NCI-H524 (cell line): Measurements from ENCODE around the gene HOXD12.
A peak's percentile ranks its signal among the peaks of the same experiment; 100 is the strongest.

Experiments used
- DNase-seq, 2 experiments: peaks; one replicate each; lab custom pipeline; 2025; lab: John Stamatoyannopoulos, UW

HOXD12 gene

DNA sequence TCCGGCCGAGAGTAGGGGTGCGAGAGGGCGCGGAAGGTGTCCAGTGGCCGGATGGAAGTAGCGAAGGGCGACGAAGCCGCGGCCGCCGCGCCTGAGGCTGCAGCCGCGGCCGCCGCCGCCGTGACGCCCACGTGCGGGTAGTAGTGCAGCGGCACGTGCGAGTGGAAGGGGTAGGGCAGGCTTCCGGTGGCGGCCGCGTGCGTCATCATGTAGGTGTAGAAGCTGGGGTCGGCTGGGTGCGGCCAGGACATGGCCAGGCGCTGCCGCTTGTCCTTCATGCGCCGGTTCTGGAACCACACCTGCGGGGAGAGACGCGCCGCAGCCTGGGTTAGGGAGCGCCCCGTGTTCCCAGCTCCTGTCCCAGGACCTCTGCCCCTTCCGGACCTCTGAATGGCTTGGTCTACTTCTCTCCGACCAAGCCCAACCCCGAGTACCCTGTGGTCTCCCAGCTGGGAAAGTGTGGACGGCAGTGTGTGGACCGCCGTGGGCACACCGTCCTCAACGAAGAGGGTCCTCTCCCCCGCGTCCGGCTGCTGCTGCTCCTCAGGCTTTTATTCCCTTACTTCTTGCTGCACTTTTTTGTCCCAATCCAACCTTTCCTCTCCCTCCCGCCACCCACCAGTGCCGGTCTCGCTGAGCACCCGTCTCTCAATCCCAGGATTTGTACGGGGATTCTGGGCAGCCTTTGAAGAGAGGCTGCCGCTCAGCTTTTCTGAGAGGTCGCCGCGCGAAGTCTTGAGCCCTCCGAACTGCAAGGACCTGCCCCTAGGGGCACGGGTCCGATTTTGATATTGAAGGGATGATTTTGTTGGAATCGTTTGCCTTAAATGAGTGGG lies 18.8 kb upstream of the HOXD12 start:
- DNase-seq, result no peak

DNA sequence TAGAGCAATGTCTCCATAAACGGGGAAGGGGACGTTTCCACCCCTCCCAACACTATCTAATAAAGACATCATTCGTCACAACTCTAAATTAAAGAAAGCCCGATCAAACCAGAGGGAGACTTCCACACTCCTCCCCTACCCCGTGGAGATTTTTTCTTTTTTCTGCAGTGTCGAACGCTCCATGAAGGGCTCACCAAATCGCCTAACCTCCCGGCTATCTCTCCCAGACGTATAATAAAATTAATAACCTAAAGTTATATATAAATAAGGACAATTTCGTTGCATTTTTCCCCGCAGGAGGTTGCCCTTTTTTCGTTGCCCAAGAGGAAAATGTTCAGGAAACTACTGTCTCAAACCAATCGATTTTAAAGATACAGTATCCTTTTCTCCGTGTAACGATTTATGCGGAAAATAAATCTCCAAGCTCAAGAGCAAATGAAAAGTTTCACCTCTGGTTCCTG lies 18.2 kb upstream of the HOXD12 start:
- DNase-seq, result no peak

DNA sequence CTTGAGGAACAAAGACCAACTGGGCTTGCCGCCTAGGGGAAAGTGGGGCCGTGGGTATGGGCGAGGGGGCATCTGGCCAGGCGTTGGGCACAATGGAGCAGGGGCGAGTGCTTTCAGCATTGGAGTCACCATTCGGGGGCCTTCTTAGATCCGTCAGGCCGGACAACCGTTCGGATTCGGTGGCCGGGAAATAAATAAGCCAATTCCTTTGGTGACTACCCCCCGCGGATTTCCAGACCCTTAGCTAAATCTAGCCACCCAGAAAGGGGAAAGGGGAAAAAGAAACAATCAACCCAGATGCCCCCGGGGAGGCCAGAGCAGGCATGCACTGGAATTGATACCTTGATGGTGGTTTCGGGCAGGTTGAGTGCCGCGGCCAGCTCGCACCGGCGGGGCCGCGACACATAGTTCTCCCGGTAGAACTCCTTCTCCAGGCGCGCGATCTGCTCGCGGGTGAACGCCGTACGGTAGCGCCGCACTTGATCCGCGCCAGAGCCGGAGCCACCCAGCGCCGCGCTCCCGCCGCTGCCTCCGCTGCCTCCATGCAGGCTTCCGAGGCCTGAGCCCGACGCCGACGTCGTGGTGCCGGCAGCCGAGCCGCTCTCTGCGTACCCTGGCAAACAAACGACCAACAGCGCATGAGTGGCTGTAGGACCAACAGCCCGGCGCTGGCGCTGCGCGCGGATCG lies 17.6 kb upstream of the HOXD12 start:
- no peak for DNase-seq

DNA sequence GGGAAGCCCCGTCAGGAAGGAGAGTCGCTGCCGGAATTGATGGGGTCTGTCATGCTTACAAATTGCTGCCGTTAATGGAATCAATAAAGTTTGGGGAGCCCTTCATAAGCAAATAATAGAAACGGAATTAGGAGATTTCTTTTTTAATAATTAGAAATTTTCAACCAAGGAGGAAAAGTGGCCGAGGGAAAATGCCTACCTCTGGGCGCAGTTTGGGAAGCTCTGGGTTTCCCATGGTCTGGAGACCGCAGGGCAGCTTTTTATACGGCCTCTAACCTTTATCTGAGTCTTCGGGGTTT lies 17.1 kb upstream of the HOXD12 start:
- DNase-seq, result no peak

DNA sequence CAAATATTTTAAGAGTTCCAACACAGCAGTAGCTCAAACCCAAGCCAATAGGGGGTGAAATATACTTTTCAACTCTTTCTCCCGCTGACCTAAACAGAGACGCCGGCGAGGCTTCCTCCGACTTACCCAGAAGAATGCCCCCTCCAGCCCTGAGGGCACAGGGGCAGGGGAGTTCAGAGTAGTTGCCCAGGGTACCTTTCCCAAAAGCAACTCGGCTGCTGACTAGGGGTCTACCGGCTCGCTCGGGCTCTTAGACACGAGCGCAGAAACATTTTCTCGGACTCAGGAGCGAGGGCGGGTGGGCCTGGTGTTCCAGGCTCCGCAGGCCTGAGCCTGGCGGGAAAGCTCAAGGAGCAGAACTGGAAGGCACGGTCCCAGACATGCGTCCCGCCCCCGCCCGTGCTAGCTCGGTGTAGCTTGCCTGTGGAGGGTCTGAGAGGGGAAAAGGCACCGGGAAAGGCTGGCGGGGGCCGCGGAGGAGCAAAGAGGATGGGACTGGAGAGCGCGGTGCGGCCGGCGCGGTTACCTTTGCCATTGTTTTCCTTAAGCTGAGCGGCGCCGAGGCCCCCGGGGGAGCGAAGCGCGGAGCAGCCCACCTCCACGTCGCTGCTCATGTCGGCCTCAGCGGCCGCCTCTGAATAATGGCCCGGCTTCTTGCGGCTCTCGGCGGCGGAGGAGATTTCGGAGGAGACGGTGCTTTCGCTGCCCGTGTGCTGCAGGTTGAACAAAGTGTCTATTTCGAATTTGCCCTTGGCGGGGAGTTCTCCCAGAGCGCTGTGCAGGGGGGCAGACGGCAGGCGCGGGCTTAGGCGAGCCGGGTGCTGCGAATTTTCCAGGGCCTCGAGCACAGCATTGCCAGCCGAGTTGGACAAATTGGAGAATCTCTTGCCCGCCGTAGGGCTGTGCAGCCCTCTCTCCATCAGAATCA lies 16.5 kb upstream of the HOXD12 start:
- DNase-seq, result peak; percentile 25 to 35

DNA sequence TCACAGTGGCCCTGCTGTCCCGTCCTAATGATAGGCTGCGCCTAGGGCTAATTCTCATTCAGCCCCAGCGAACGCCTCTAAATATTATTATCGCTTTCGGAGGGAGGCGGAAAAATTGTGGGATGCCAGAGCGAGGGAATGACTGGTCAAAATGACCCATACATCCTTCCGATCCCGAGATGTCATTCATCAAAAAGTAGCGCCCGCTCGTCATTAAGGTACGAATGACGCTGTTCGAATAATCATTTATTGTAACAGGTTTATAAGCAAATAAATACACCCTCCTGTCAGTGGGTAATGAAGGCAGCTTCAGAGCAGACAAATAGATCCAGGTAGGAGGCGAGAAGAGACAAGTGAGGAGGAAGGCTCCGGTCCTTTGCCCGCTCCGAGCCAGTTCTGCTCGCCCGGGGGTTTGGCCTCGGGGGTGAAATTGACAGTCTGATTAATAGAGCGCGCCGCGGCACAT lies 15.8 kb upstream of the HOXD12 start, which contains the start of gene EVX2:
Gene EVX2, minus strand, starts transcription at position 167 of the 466 bp plus-strand sequence. CDS start 186 bp downstream, outside the sequence.
- DNase-seq, result peak in 1 of 2 experiments; percentile 29

DNA sequence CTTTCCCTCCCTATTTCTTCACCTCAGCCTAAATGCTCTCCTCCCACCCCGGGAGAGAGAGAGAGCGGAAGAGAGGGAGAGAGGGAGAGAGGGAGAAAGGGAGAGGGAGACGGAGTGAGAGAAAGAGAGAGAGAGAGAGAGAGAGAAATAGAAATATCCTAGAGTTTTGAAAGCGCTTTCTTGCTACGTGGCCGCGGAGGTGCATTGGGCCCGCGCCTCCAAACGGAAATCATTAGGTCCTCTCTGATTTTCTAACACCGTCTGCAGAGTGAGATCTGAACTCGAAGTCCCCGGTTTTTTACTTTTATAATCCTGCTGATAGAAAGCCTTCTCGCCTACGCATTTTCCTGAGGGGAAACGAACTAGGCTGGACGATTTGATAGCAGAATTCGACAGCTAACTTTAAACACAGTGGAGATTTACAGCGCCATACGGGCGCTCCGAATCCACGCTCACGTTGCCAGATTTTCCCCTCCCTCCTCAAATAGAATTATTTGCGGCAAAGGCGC lies 14.9 kb upstream of the HOXD12 start:
- DNase-seq, result peak; percentile 27 to 55

DNA sequence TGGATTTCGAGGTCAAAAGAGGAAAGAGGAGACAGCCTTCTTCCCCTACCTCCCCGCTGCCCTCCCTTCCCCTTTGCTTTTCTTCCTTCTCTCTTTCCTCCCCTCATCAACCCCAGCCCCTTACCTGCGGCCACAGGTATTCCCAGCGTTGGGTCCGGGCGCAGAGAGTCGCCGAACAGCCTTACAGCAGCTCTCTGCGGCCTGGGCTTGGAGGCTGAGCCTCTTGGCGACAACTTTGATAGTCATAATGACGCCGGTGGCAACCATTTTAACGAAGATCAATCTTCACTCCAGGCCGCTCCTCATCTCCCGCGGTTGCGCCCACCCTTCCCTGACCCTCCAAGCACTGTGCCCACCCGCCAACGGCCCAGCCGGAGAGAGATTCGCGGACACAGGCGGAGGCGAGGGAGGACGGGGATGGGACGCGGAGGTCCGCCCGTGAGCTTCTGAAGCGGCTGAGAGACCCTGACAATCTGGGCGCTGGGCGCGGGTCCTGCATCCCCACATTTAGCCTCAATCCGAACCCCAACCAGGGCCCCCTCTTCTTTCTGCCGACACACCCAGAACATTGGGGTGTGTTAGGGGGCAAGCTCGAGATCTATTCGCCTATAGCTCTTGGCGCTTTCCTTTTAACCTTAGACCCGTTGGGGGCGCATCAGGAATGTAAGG lies 14.3 kb upstream of the HOXD12 start:
- DNase-seq, result peak in 1 of 2 experiments; percentile 55

DNA sequence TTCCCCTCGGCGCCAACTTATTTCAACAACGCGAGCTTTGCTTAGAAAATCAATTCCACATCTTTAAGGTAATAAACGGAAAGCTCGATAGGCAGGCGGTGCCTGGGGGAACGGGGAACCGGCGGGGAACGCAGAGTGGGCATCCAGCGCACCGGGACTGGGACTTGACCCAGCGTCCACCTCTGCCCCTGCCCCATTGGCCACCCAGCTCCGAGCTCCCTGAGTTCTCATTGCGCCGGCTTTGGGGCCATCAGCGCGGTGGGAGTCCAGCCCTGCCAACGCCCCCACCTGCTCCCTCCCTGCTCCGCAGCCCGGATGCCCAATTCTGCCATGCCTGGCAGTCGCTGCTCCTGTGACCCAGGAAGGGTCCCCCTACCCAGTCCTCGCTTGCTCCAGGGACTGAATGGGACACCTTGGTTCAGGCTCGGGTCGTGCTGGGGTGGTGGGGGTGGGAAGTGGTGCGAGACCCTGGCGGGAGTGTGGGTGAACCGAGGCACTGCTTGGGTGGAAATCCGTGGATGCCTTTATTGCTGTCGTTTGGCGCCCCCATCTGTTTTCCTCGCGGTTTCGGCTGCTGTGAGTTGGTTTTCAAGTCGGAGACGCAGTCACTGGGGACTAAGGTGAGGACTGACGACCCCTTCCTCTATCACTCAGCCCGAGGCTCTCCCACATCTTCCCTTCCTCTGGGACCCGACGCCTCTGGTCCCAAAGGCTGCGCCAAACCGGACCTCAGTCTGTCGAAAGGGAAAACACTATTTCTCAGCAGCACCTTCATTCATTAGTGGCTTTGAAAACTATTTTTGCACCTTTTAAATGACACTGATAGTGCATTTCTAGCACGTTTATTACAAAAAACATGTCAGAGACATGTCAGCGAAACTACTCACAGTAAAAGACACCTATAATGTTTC lies 13.5 kb upstream of the HOXD12 start:
- peak; percentile 39 to 71 for DNase-seq

DNA sequence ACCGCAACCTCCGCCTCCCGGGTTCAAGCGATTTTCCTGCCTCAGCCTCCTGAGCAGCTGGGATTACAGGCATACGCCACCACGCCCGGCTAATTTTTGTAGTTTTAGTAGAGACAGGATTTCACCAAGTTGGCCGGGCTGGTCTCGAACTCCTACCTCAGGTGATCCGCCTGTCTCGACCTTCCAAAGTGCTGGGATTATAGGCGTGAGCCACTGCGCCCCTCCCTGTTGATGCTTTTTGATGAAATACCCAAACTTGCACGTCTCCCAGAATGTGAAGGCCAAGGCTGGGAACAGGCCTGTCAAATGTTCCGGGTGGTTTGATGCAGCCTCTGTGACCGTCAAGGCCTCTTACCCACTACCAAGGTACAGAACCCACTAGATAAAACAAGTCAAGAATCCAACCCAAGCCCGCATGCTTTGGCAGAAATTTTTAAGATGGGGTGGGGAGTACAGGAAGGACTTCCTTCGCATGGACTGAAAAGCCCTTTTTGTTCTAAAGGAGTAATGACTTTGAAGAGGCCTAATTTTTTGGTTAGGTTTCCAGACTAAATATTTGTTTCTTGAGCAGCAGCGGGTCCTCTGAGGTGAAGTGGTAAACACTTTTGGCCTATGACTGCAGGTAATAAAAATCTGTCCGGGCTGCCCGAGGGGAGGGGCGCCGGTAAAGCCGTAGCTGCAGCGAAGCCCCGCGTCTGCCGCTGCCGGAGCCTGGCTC lies 12.1 kb upstream of the HOXD12 start:
- no peak for DNase-seq

DNA sequence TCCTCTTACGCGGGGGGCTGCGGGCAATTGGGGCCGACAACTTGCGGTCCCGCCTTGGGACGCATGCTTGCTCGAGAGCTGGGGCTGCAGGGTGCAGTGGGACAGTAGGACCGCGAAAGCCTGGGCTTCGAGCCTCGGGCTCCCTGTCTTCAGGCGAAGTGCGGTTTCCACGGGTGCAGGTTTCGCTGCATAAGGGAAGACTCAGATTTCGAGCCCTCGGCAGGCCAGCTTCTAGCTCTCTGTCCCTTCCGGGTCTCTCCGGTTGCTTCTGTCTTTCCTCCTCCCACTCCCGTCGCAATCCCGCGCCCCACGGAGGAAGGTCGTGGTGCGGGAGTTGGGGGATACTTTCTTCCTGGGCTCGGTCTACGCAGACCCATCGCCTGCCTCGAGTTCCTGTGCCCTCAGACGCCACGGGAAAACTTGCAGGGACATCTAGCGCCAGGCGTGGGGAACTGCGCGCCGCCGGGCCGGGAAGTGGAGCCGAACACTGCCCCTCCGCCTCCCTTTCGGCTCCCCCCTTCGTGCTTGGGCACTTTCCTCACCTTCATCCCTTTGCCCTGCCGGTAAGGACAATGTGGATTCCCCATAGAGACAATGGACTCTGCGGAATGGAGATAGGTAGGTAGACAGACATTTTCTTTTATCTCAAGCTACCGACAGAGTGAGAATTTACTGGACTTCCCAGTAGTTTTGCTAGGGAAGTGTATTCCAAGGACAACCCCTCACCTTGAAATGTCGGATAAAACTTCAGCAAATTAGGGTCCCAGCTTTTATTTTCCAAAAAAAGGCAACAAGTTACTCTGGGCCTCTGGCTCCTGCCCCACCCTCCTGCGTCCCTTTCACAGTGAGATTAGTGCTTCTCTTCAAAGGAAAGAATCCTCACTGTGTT lies 11.3 kb upstream of the HOXD12 start:
- peak; percentile 40 to 76 for DNase-seq

DNA sequence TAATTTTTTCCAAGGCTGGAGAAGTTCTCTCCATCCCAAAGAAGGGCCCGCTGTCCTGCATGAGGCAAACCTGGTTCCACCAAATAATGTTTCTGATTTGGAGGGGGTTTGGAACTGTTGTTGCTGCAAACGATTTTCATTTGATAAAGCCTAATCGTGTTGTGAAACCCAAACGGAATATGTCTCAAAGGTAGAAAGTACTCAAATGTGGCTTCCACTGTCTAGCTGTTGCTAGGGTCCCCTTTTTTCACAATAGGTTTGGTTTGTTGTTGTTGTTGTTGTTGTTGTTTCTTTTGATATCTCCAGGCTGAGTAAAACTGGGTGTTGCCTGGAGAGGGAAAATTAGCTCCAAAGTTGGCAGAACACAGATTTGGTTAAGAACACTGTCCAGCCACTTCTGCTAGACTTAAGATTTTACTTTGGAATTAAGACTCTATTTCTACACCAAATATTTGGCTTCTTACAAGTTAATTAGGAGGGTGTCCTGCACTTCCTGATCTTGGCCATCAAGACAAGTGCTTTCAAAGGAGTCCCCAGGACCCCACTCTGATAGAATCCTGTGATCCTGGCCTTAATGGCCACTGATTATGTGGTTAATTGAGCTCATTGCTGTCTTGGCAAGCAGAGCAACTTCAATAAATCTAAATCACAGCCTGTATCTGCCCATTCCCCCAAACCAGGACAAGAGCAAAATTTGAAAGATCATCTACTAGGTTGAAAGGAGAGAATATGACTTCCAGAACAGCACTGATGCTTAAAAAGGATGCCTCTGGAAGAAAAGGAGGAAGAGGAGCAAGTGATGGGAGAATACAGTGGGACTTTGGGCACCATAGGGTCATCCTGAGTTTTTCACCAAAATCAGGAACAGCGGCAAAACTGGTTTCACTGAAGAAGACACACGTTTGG lies 10.4 kb upstream of the HOXD12 start:
- no peak for DNase-seq

DNA sequence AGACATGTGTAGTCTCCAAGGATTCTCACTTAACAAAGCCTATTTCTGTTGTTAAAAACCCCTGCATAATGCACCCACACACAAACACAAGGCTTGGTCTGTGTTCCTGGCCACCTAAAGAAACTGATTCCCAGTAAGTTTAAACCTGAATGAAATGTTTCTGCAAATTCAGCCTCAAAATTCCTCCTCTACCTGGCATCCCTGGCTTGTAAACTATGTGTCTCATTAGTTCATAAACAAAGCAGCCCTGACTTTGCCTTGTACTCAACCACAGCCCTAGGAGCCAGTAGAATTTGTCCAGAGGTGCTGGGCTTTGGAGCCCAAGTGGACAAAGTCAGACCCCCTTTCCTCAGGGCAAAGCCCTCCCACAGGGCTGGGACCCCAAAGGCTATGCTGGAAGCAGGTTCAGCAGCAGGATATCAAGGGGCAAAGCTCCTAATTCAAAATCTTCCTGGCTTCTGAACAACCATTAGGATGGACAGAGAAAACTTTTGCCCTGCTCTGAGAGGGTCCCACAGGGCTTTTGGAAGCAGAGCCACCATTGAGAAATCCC lies 9.7 kb upstream of the HOXD12 start:
- DNase-seq, result no peak

DNA sequence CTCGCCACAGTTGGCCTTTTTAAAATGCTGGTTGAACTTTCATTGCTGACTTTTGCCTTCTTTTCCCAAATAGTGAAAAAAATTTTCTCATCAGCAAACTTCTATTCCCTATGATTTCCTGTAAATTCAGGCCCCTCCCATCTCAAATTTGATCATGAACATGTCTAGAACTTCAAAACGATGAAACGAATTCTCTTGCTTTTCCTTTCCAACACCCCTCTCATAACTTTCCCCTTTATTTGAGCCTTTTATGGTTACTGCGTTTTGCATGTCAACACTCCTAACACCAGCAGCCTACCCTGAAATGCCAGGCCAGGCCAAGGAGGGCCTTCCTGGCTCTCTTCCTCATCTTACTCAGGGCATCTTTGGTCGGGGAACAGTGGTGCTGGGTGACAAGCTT lies 8.7 kb upstream of the HOXD12 start:
- no peak for DNase-seq

DNA sequence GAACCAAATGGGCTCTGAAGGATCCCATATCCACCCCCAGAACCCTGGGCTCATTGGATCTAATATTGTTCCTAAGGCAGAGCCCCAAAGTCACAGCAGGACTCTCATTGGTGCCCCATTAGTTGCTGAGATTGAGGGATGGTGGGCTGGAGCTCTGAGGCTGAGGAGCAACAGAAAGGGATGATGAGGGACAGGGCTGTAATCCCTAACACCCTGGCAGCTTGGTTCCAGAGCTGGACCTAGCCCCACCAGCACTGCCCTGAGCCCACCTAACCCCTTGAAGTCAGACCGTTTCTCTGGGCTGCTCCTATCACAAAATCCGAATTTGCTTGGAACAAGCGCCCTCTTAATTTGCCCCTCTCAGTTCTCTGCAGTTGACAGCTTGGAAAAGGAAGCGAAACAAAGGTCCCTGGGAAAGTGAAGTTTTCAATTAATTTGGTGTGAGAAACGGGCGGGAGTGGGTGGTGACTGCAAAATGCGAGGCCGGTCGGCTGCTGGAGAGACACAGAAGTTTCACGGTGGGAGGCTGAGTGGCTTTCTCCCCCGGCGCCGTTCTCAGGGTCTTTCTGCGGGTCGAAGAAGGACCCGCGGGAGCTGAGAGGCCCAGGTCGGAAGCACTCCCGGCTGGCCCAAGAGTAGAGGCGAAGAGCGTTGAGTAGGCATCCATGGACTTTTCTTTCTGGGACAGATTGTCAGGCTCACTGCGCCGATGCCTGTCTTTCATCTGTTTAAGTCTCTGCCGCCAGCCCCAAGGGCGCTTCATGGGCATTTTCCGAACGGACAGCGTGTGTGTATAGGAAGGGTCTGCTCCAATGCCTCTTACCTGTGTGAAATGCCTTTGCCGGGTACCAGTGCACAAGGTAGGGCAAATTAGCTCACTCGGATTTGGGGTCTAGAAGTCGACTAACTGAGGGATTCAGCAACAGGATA lies 8.0 kb upstream of the HOXD12 start:
- no peak for DNase-seq
